ENCODE measurements around the gene AKAP8.

Gene AKAP8

GRCh38 chr19:15318241-15318691 is 61.3 kb downstream of the AKAP8 start:
- Histone ChIP-seq H3K4me3 (no peak overlapping the region), H3K27ac (peak overlapping the region; percentile 25 to 46)
- no peak for DNase-seq

GRCh38 chr19:15317392-15318071 is 62.1 kb downstream of the AKAP8 start:
- no peak for DNase-seq
- H3K9me3 ChIP-seq, result no peaks in the 10 kb centered on the region
- H3K4me1 ChIP-seq, result peaks cover 0 to 100% (median 81%) of the 10 kb centered on the region in 4 donors
- no peaks in the 10 kb centered on the region for H3K27me3 ChIP-seq
- no peak for TF ChIP-seq CTCF (IDR thresholded peaks at IDR 0.05)
- H3K4me3 ChIP-seq, result no peak overlapping the region
- intact Hi-C loops (cut with DNase I; ENCODE audit: low total_unique reads), result no loop called here
- no peaks in the 10 kb centered on the region for H3K36me3 ChIP-seq
- H3K27ac ChIP-seq, result peak overlapping the region; percentile 25 to 46

More at GRCh38 chr19:15318241-15318691, 61.3 kb downstream of the AKAP8 start:
- H3K9me3 ChIP-seq, result no peaks in the 10 kb centered on the region
- H3K27me3 ChIP-seq, result no peaks in the 10 kb centered on the region
- no peak for TF ChIP-seq CTCF (IDR thresholded peaks at IDR 0.05)
- H3K36me3 ChIP-seq, result no peaks in the 10 kb centered on the region
- intact Hi-C loops (cut with DNase I; ENCODE audit: low total_unique reads), result no loop called here
- H3K4me1 ChIP-seq, result peaks cover 0 to 100% (median 81%) of the 10 kb centered on the region in 4 donors

DNA sequence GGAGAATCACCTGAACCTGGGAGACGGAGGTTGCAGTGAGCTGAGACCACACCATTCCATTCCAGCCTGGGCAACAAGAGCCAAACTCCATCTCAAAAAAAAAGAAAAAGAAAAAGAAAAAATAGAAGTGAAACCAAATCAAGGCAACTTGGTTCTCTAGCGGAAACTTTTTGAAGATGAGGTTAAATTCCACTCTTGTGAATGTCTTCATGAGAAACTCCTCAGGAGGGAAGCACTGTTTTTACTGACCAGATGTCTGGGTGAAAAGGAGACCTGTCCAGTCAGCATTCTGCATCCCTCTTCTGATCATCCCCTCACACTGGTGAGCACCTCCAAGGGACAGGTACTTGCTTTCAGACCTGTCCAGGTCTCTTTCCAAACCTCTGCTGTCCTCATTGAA is 63.1 kb downstream of the AKAP8 start:
- no peaks in the 10 kb centered on the region for H3K36me3 ChIP-seq
- TF ChIP-seq CTCF (IDR thresholded peaks at IDR 0.05), result no peak
- peak overlapping the region; percentile 6 to 27 for H3K27ac ChIP-seq
- no peak for DNase-seq
- no peaks in the 10 kb centered on the region for H3K9me3 ChIP-seq
- intact Hi-C loops (cut with DNase I; ENCODE audit: low total_unique reads), result no loop called here
- H3K4me3 ChIP-seq, result no peak overlapping the region
- peaks cover 0 to 100% (median 81%) of the 10 kb centered on the region in 4 donors for H3K4me1 ChIP-seq
- no peaks in the 10 kb centered on the region for H3K27me3 ChIP-seq

- Histone ChIP-seq H3K36me3 (no peaks in the 10 kb centered on the region), H3K9me3 (no peaks in the 10 kb centered on the region), H3K27me3 (no peaks in the 10 kb centered on the region), H3K4me3 (no peak overlapping the region), H3K27ac (no peak overlapping the region), H3K4me1 (peaks cover 0 to 100% (median 71%) of the 10 kb centered on the region in 4 donors)
- peak in 1 of 2 donors; percentile 35 for DNase-seq
- TF ChIP-seq CTCF (IDR thresholded peaks at IDR 0.05), result no peak
- intact Hi-C loops (cut with DNase I; ENCODE audit: low total_unique reads), result no loop called here
Observed at GRCh38 chr19:15315101-15315500, 64.5 kb downstream of the AKAP8 start.

DNA sequence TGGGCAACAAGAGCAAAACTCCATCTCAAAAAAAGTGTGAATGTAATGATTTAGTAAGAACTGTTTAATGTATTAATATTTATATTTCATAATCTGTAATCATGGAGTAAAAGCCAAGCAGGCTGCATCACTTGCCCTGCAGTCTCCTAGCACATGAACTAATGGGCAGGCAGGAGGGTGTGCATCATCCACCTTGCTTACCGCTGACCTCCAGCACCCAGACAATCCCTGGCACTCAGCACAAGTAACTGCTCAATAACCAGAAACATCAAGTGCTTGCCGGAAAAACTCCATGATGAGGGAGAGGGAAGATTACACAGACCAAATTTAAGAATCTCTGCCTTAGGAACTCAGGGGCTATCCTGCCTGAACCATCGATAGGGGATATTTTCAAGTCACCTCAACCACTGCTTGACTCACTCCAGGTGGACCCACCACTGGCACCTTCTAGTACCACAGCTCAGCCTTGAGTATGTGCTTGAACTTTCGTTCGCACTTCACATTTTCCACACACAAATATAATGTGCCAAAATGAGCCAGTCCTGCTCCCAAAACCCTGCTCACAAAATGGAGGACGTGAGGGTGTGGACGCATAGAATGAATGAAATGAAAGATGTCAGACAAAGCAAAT is 65.8 kb downstream of the AKAP8 start:
- no peaks in the 10 kb centered on the region for H3K27me3 ChIP-seq
- DNase-seq, result peak in 1 of 2 donors; percentile 9
- H3K4me1 ChIP-seq, result peaks cover 0 to 100% (median 68%) of the 10 kb centered on the region in 4 donors
- no peaks in the 10 kb centered on the region for H3K36me3 ChIP-seq
- no peak for TF ChIP-seq CTCF (IDR thresholded peaks at IDR 0.05)
- intact Hi-C loops (cut with DNase I; ENCODE audit: low total_unique reads), result no loop called here
- no peak overlapping the region for H3K27ac ChIP-seq
- no peaks in the 10 kb centered on the region for H3K9me3 ChIP-seq
- H3K4me3 ChIP-seq, result no peak overlapping the region
